ENCODE data around the gene EVPL.

Gene EVPL

GRCh38 chr17:76017481-76018339, 9.4 kb downstream of the EVPL start:
- no peak for DNase-seq (ENCODE audit: low read depth)
- no peak for TF ChIP-seq MYC (IDR thresholded peaks at IDR 0.05; ENCODE audit: low read depth, low read length)
- no peak for TF ChIP-seq CTCF (IDR thresholded peaks at IDR 0.05; ENCODE audit: low read depth, low read length)
- TF ChIP-seq POLR2A (IDR thresholded peaks at IDR 0.05; ENCODE audit: extremely low read depth, insufficient read length): no peak
- TF ChIP-seq MAX (IDR thresholded peaks at IDR 0.05; ENCODE audit: low read depth, low read length): no peak

GRCh38 chr17:76014925-76015261, 12.2 kb downstream of the EVPL start:
- H3K4me3 ChIP-seq (ENCODE audit: low read depth, low read length): no peak overlapping the region
- no peak for TF ChIP-seq CTCF (IDR thresholded peaks at IDR 0.05; ENCODE audit: low read depth, low read length)
- TF ChIP-seq MYC (IDR thresholded peaks at IDR 0.05; ENCODE audit: low read depth, low read length): no peak
- TF ChIP-seq MAX (IDR thresholded peaks at IDR 0.05; ENCODE audit: low read depth, low read length): no peak
- no peak for DNase-seq (ENCODE audit: low read depth)

More at GRCh38 chr17:76017481-76018339, 9.4 kb downstream of the EVPL start:
- no peak overlapping the region for H3K4me3 ChIP-seq (ENCODE audit: low read depth, low read length)

- DNase-seq (ENCODE audit: low read depth): peak; percentile 79
- H3K4me3 ChIP-seq (ENCODE audit: low read depth, low read length): no peak overlapping the region
- TF ChIP-seq MYC (IDR thresholded peaks at IDR 0.05; ENCODE audit: low read depth, low read length) (no peak), POLR2A (IDR thresholded peaks at IDR 0.05; ENCODE audit: extremely low read depth, insufficient read length) (no peak), CTCF (IDR thresholded peaks at IDR 0.05; ENCODE audit: low read depth, low read length) (peak; percentile 96), MAX (IDR thresholded peaks at IDR 0.05; ENCODE audit: low read depth, low read length) (no peak)
Observed at GRCh38 chr17:76014100-76014924, 12.8 kb downstream of the EVPL start.

GRCh38 chr17:76013377-76013932, 13.7 kb downstream of the EVPL start:
- no peak for TF ChIP-seq CTCF (IDR thresholded peaks at IDR 0.05; ENCODE audit: low read depth, low read length)
- no peak for TF ChIP-seq POLR2A (IDR thresholded peaks at IDR 0.05; ENCODE audit: extremely low read depth, insufficient read length)
- TF ChIP-seq MYC (IDR thresholded peaks at IDR 0.05; ENCODE audit: low read depth, low read length): no peak
- no peak for TF ChIP-seq MAX (IDR thresholded peaks at IDR 0.05; ENCODE audit: low read depth, low read length)
- DNase-seq (ENCODE audit: low read depth): no peak
- H3K4me3 ChIP-seq (ENCODE audit: low read depth, low read length): no peak overlapping the region

- no peak overlapping the region for H3K4me3 ChIP-seq (ENCODE audit: low read depth, low read length)
- TF ChIP-seq MAX (IDR thresholded peaks at IDR 0.05; ENCODE audit: low read depth, low read length): no peak
- TF ChIP-seq MYC (IDR thresholded peaks at IDR 0.05; ENCODE audit: low read depth, low read length): no peak
- TF ChIP-seq CTCF (IDR thresholded peaks at IDR 0.05; ENCODE audit: low read depth, low read length): no peak
- no peak for TF ChIP-seq POLR2A (IDR thresholded peaks at IDR 0.05; ENCODE audit: extremely low read depth, insufficient read length)
- no peak for DNase-seq (ENCODE audit: low read depth)
Observed at GRCh38 chr17:76011951-76012350, 15.2 kb downstream of the EVPL start.

All from NB4 (cell line).